ENCODE measurements around the gene SCT. TPM values are rescaled to one million over a fixed set of nuclear protein-coding genes. Genes with fewer than 3 reads are reported as not detected.
"Not testable (repeated sequence)": the region's sequence is repeated elsewhere in the genome, so short reads cannot be mapped to it uniquely, and the experiment has no call there.

SCT gene
- total RNA-seq, 2 donors from 2014 or later, result not detected

DNA sequence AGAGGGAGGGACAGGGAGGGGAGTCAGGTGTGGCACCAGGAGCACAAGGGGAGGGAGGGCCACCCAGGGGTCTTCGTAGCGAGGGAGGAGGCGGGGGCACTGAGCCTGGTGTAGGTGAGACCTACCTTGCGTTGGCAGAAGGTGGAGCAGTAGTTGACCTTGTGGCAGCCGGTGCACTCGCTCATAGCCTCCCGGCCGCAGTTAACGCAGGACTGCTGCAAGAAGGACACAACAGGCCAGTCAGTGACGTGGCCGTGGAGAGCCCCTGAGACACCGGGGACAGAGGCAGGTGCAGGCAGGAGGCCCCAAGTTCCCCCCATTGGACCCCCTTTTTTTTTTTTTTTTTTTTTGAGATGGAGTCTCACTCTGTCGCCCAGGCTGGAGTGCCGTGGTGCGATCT is 26.9 kb upstream of the SCT start:
- Histone ChIP-seq H3K4me3 (no peak overlapping the region), H3K4me1 (replicated peaks) (no peaks in the 10 kb centered on the region), H3K9me3 (no peaks in the 10 kb centered on the region), H3K27me3 (replicated peaks; ENCODE audit: insufficient read depth) (no peaks in the 10 kb centered on the region), H3K27ac (no peak overlapping the region), H3K36me3 (no peaks in the 10 kb centered on the region)
- 98% methylated on average over 15 of the region's 15 CpGs for WGBS
- intact Hi-C loops (cut with DNase I), result no loop called here
- no peak for DNase-seq (ENCODE audit: low spot score)
- no peak for TF ChIP-seq CTCF (IDR thresholded peaks at IDR 0.05)
- TF ChIP-seq POLR2AphosphoS5 (IDR thresholded peaks at IDR 0.05), result no peak
- no peak for TF ChIP-seq POLR2A (IDR thresholded peaks at IDR 0.05)

- H3K36me3 ChIP-seq; intact Hi-C loops (cut with DNase I): not testable (repeated sequence)
- 91% methylated on average over 14 of the region's 14 CpGs for WGBS
These were observed 26.2 kb upstream of the SCT start for GRCh38 chr11:653136-653535.

DNA sequence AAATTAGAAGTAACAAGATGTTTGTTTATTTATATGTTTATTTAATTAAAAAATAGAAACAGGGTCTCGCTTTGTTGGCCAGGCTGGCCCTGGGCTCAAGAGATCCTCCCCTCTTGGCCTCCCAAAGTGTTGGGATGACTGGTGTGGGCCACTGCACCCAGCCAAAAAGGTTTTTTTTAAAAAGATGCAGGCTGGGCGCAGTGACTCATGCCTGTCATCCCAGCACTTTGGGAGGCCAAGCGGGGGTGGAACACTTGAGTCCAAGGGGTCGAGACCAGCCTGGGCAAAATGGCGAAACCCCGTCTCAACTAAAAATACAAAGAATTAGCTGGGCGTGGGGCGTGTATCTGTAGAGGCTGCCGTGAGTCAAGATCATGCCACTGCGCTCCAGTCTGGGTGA is 23.5 kb upstream of the SCT start:
- Histone ChIP-seq H3K36me3 (no peaks in the 10 kb centered on the region), H3K9me3 (no peaks in the 10 kb centered on the region), H3K4me1 (replicated peaks) (no peaks in the 10 kb centered on the region), H3K4me3 (no peak overlapping the region), H3K27ac (no peak overlapping the region), H3K27me3 (replicated peaks; ENCODE audit: insufficient read depth) (no peaks in the 10 kb centered on the region)
- intact Hi-C loops (cut with DNase I), result no loop called here
- TF ChIP-seq POLR2AphosphoS5 (IDR thresholded peaks at IDR 0.05), result no peak
- no peak for TF ChIP-seq CTCF (IDR thresholded peaks at IDR 0.05)
- TF ChIP-seq POLR2A (IDR thresholded peaks at IDR 0.05), result no peak
- 94% methylated on average over 10 of the region's 10 CpGs for WGBS
- DNase-seq (ENCODE audit: low spot score), result no peak

More at GRCh38 chr11:653136-653535, 26.2 kb upstream of the SCT start:
- H3K27ac ChIP-seq; H3K9me3 ChIP-seq; DNase-seq (ENCODE audit: low spot score); H3K27me3 ChIP-seq (replicated peaks; ENCODE audit: insufficient read depth); H3K4me1 ChIP-seq (replicated peaks); H3K4me3 ChIP-seq: not testable (repeated sequence)

GRCh38 chr11:647672-648158 is 20.7 kb upstream of the SCT start:
- WGBS, result 88% methylated on average over 11 of the region's 14 CpGs
- H3K27ac ChIP-seq, result not testable (repeated sequence)

GRCh38 chr11:646214-646613 is 19.2 kb upstream of the SCT start:
- no peaks in the 10 kb centered on the region for H3K4me1 ChIP-seq (replicated peaks)
- peaks cover 0 to 3% of the 10 kb centered on the region in 2 donors for H3K36me3 ChIP-seq
- H3K27me3 ChIP-seq (replicated peaks; ENCODE audit: insufficient read depth), result no peaks in the 10 kb centered on the region
- DNase-seq (ENCODE audit: low spot score), result no peak
- H3K9me3 ChIP-seq, result no peaks in the 10 kb centered on the region
- intact Hi-C loops (cut with DNase I), result no loop called here
- H3K4me3 ChIP-seq, result no peak overlapping the region
- WGBS, result 95% methylated on average over 14 of the region's 14 CpGs
- TF ChIP-seq POLR2A (IDR thresholded peaks at IDR 0.05) (no peak), POLR2AphosphoS5 (IDR thresholded peaks at IDR 0.05) (no peak), CTCF (IDR thresholded peaks at IDR 0.05) (no peak)
- H3K27ac ChIP-seq, result no peak overlapping the region

More at GRCh38 chr11:647672-648158, 20.7 kb upstream of the SCT start:
- H3K9me3 ChIP-seq; H3K36me3 ChIP-seq; H3K4me3 ChIP-seq; DNase-seq (ENCODE audit: low spot score); H3K4me1 ChIP-seq (replicated peaks); intact Hi-C loops (cut with DNase I); H3K27me3 ChIP-seq (replicated peaks; ENCODE audit: insufficient read depth): not testable (repeated sequence)

DNA sequence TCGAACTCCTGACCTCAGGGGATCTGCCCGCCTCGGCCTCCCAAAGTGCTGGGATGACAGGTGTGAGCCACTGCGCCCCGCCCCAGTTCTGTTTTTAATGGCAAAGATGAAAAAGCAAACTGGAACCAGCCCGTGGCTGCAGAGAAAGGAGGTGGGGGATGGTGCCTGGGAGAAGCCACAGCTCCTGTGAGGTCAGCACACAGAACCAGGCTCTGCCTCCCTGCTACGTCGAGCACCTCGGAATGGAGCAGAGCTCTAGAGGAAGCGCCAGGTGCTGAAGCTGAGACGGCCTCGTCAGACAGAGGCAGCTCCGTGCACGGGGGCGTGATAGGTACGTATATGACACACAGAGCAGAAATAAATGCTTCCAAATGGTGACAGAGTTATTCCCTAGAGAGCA is 18.6 kb upstream of the SCT start:
- no peak for DNase-seq (ENCODE audit: low spot score)
- no peak overlapping the region for H3K27ac ChIP-seq
- 92% methylated on average over 16 of the region's 16 CpGs for WGBS
- no peak for TF ChIP-seq CTCF (IDR thresholded peaks at IDR 0.05)
- TF ChIP-seq POLR2A (IDR thresholded peaks at IDR 0.05), result no peak
- TF ChIP-seq POLR2AphosphoS5 (IDR thresholded peaks at IDR 0.05), result no peak
- H3K36me3 ChIP-seq, result peaks cover 0 to 3% of the 10 kb centered on the region in 2 donors
- no peaks in the 10 kb centered on the region for H3K27me3 ChIP-seq (replicated peaks; ENCODE audit: insufficient read depth)
- intact Hi-C loops (cut with DNase I), result no loop called here
- H3K4me3 ChIP-seq, result no peak overlapping the region
- H3K4me1 ChIP-seq (replicated peaks), result no peaks in the 10 kb centered on the region
- no peaks in the 10 kb centered on the region for H3K9me3 ChIP-seq
